COLO668 (cell line): ENCODE data around the gene MPPED1.
A peak's percentile ranks its signal among the peaks of the same experiment; 100 is the strongest.

Source experiments
- DNase-seq: peaks from one replicate; lab custom pipeline; 2025; ENCODE audit not compliant: unreplicated experiment; lab: John Stamatoyannopoulos, UW

MPPED1 gene

GRCh38 chr22:43446037-43446803 is 34.4 kb downstream of the MPPED1 start:
- DNase-seq: peak; percentile 68

- DNase-seq: peak; percentile 91
Observed at GRCh38 chr22:43446916-43447315, 35.1 kb downstream of the MPPED1 start.

GRCh38 chr22:43447380-43447779 is 35.6 kb downstream of the MPPED1 start:
- peak; percentile 87 for DNase-seq

DNA sequence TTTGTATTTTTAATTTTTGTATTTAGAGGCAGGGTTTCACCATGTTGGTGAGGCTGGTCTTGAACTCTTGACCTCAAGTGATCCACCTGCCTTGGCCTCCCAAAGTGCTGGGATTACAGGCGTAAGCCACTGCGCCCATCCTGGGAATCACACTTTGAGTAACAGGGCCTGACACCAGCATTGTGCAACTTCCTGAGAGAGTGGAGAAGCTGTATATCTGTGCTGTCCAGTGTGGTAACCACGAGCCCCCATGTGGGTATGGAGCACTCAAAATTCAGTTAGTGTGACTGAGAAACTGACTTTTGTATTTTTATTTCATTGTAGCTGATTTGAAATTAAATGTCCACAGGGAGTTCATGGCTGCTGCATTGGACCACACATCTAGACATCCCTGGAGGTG is 36.2 kb downstream of the MPPED1 start:
- no peak for DNase-seq

DNA sequence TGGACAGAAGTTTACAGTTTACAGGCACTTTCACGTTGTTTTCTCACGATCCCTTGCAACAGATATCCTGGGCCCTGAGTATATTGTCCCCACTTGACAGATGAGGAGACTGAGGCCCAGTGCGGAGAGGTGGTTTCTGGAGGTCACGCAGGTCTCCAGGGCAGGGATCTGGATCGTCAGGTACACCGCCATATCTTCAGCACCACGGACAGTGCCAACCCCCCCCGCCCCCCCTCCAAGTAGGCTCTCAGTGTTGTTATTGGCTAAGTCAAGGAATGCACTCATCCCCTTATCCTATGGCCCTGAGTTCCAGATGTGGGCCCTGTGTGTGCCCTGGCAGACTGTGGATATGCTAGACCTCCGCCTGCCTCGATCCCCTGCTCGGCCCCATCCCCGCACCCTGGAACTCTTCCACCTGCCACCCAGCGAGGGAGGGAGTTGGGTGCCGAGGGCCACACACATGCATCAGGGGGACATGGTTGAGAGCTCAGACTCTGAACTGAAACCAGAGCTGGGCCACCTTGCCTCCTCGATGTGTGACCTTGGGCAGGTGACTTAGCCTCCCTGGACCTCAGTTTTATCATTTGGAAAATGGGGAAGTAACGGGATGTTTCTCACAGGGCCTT is 37.5 kb downstream of the MPPED1 start:
- no peak for DNase-seq

DNA sequence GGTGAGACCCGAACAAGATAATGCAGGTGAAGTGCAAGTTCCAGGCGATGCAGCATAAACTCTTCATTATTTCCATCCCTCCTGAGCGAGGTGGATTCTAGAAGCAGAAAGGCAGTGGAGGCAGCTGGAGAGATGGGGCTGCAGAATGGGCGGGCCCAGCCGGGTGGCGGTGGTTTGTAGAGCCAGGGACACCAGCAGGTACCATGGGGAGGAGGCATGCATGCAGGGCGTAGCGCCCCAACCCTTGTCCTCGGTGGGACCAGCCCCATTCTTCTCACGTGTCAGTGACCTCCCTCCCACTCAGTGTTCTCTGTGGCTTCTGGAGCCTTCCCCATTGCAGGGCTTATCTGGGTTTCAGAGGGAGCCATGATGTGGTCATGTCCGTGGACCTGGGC is 38.0 kb downstream of the MPPED1 start:
- no peak for DNase-seq

DNA sequence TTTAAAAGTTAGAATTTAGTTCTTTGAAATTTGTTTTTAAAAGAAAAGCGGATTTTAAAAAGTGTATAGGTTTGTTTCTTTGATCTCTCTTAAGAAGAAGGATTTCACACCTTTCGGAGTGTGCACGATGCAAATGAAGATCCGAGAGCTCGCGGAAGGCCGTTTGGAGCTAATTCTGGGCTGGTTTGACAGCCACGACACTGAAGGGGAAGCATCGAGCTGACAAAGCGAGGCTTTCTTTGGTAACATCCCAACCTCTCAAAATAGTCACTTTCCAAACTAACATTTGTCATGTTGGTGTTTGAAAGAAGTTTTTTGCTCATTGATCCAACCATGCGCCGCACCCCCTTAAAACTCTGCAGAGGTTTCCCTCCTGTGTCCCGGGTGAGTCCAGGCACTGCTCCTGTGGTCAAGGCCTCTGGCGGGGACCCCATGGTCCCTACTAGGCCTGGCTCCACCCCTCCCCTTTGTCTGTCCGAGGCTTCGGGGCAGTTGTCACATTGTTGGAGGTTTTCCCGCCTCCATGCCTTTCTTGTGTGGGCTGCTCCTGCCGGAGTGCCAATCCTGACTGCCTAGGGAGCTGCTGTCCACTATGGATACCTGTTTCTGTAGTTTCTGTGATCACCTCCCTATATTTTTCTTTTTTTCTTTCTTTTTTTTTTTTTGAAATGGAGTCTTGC is 39.7 kb downstream of the MPPED1 start:
- DNase-seq: no peak

- DNase-seq: no peak
Observed at GRCh38 chr22:43455846-43456245, 44.0 kb downstream of the MPPED1 start.

GRCh38 chr22:43457002-43457401 is 45.2 kb downstream of the MPPED1 start:
- no peak for DNase-seq

DNA sequence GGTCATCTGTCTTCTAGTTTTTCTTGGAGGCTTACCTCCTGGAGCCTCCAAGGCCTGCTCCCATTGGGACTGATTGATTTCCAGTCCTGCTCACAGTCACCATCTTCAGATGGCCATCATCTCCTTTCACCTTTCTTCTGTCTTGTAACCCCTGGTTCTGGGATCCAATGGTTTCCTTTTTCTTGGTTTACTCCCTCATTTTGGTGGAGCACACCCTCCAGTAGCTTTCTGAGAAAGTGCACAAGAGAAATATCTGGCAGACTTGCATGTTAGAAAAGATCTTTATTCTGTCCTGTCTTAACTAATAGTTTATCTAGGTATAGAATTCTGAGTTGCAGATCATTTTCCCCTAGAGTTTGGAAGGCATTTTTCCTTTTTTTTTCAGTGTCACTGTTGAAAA is 50.9 kb downstream of the MPPED1 start:
- DNase-seq: no peak

GRCh38 chr22:43464809-43465208 is 53.0 kb downstream of the MPPED1 start:
- no peak for DNase-seq

- no peak for DNase-seq
Observed at GRCh38 chr22:43465291-43466015, 53.6 kb downstream of the MPPED1 start.

DNA sequence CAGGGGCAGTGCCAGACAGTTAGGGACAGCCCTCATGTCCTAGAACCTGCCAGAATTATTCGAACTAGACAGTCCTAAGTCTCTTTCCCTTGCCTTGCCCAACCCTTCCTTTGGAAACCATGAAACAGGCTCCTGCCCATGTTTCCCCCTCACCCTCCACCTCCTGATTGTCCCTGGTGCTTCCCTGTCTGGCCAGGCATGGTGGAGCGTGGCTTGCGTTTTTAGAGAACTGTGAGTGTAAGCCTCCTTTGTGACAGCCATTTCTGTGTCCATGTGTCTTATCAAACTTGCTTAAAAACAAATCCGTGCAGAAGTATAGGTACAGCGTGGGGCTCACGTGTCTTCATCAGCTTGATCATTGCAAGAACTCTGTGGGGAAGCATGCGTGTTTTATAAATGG is 54.9 kb downstream of the MPPED1 start:
- DNase-seq: no peak

DNA sequence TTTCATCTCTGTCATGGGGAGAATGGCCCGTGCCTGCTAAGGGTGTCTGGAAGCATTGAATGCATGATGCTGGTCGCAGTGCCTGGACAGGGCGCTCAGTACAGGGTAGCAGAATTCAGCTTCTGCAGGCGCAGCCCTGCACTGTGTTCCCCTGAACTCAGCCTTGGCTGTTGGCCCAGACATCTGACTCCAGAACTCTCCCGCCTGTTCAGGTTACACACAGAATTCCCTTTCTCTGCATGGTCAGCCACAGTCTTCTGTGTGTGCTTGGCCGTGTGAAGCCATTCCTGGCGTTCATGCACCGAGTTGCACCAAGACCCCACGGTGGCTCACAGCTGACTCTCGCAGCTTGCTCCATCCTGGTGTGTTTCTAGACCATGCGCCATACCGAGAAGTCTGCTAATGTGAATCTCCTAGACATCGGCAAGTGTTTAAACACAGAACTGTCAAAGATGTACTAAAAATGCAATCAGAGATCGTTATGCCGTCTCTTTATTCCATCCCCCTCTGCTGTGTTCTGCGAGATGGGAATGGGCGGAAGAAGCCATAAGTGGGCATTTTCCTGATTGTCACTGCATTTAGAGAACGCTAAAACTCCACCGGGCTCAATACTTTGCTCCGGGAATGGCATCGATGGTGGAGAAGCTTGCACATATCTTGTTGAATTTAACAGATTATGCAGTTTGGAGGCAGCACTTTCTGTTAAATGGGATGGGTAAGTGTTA is 55.6 kb downstream of the MPPED1 start:
- DNase-seq: no peak

GRCh38 chr22:43470253-43470652 is 58.4 kb downstream of the MPPED1 start:
- no peak for DNase-seq

GRCh38 chr22:43470941-43471585 is 59.2 kb downstream of the MPPED1 start:
- no peak for DNase-seq

GRCh38 chr22:43471606-43472135 is 59.9 kb downstream of the MPPED1 start:
- DNase-seq: no peak

DNA sequence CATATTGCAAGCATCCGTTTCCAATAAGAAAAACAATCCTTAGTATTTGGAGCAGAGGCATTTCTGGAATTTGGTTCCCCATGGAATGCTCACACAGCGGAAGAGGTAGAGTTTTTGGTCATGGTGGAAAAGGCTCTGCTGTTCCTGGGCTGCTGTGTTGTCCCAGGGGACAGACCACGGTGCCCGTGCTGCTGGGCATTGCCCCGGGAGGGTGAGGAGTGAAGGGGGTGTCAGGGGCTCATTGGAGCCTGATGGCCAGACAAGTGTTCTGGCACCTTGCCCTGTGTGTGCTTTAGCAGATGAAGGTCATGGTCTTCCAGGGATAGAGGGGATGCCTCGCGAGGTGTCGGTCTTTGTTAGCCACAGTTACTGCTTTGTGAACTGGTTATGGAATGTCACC is 61.2 kb downstream of the MPPED1 start:
- no peak for DNase-seq

DNA sequence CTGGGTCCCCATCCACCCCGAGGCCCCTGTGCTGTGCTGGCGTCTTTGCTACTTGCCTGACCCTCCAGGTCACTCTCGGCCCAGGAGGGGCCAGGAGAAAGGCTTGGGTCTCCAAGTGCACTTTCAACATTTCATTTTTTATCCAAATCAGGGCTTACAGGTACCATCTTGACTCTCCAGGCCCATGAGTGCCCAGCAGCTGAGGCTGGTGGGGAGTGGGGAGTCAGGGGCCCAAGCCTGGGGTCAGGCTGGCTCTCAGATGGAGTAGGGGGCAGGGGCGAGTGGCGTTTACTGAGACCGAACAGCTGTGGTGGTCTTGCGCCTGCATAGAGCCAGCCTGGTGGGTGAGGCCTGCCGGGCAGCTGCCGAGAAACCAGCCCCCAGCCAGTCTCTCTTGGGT is 61.6 kb downstream of the MPPED1 start:
- no peak for DNase-seq
